Prostate gland (tissue), 2 donors: ENCODE results near the gene MTERF2. TPM values are rescaled to one million over a fixed set of nuclear protein-coding genes. Genes with fewer than 3 reads are reported as not detected.

Experiments
- DNase-seq: peaks from one replicate; pipeline ENCODE4 v3.0.0-alpha.2; 2019; ENCODE audit warnings: low spot score
- H3K27ac ChIP-seq, 2 donors: fragments of 200-600 bp; sonication (generic); 2 replicates each; pipeline ENCODE4 v1.5.1; 2017 to 2019
- H3K27me3 ChIP-seq: fragments of 200-600 bp; sonication (generic); replicated peaks from 2 replicates; pipeline ENCODE4 v1.5.1; 2019; ENCODE audit not compliant: insufficient read depth
- H3K36me3 ChIP-seq, 2 donors: fragments of 200-600 bp; sonication (generic); 1 replicate in 1 of 2; 2 replicates in 1 of 2; pipeline versions ENCODE4 v1.5.1 to v1.8.1; 2017 to 2019
- H3K4me1 ChIP-seq: fragments of 200-600 bp; sonication (generic); replicated peaks from 2 replicates; pipeline ENCODE4 v1.5.1; 2019
- H3K4me3 ChIP-seq, 2 donors: fragments of 200-600 bp; sonication (generic); 2 replicates each; pipeline ENCODE4 v1.5.1; 2017 to 2019
- H3K9me3 ChIP-seq: fragments of 200-600 bp; sonication (generic); 2 replicates; pipeline ENCODE4 v1.5.1; 2017
- CTCF ChIP-seq, 4 experiments: fragments of 200-600 bp in 2 of 4; fragments of 450-650 bp in 2 of 4; sonication (generic) in 2 of 4; IDR thresholded peaks; 1 replicate in 3 of 4; 2 replicates in 1 of 4; pipeline ENCODE4 v1.5.1; 2016 to 2019; ENCODE audit warnings: antibody characterized with exemption in 4 of 4, mild to moderate bottlenecking in 2 of 4, moderate library complexity in 2 of 4
- POLR2A ChIP-seq: fragments of 450-650 bp; IDR thresholded peaks from one replicate; pipeline ENCODE4 v1.6.1; 2016; ENCODE audit warnings: antibody characterized with exemption, mild to moderate bottlenecking
- POLR2AphosphoS5 ChIP-seq: sonication (generic); formaldehyde crosslinking; IDR thresholded peaks from one replicate; pipeline ENCODE4 v1.6.1; 2017; ENCODE audit warnings: antibody characterized with exemption
- WGBS: methylation state at CpG from one replicate; pipeline ENCODE4 v1.1.5; 2018; 5-methylcytosine and 5-hydroxymethylcytosine counted together
- intact Hi-C: fragments of 100-400 bp; cut with DNase I; formaldehyde crosslinking; loops from one replicate; pipeline ENCODE4 v1.14.2; 2022
- total RNA-seq, 2 donors: library from RNA; depleted of rRNA; stranded (reverse); fragments of >200 nt; gene quantifications; one replicate each; pipeline ENCODE4 v1.1.0, GENCODE V29; 2016

MTERF2 gene
- 10 to 100 TPM; 11.3 to 18.1 TPM for total RNA-seq

- Histone ChIP-seq H3K4me1 (peaks cover 5% of the 10 kb centered on the region), H3K27ac (peak within 1 kb of the TSS; percentile 86 to 87), H3K9me3 (no peaks in the 10 kb centered on the region), H3K36me3 (no peaks in the 10 kb centered on the region), H3K4me3 (peak within 1 kb of the TSS; percentile 55 to 60), H3K27me3 (no peaks in the 10 kb centered on the region)
- WGBS = under 1% methylated on average over 48 of the region's 50 CpGs
- TF ChIP-seq POLR2AphosphoS5 (peak; percentile 89), POLR2A (peak; percentile 80), CTCF (IDR thresholded peaks at IDR 0.05) (peak in 1 of 4 experiments; percentile 13)
- peak; percentile 92 for DNase-seq
- intact Hi-C loops = loop anchor here (1.0 to 2.0 kb wide), 2 partner anchors 30 to 106 kb away; partner anchors contain the start of gene CRY1
Observed at GRCh38 chr12:106986625-106987389, at the start of gene MTERF2. MTERF2 (minus strand) TSS chr12:106987146; CDS start chr12:106978714, 8,432 bp downstream.

GRCh38 chr12:107035733-107036132 lies 48.8 kb upstream of the MTERF2 start:
- intact Hi-C loops = no loop called here
- Histone ChIP-seq H3K4me1 (no peaks in the 10 kb centered on the region), H3K27me3 (no peaks in the 10 kb centered on the region), H3K36me3 (no peaks in the 10 kb centered on the region), H3K4me3 (no peak overlapping the region), H3K9me3 (no peaks in the 10 kb centered on the region), H3K27ac (no peak overlapping the region)
- DNase-seq = no peak
- WGBS = 98% methylated on average over 2 of the region's 2 CpGs
- no peak for TF ChIP-seq POLR2A
- no peak for TF ChIP-seq CTCF (IDR thresholded peaks at IDR 0.05)
- no peak for TF ChIP-seq POLR2AphosphoS5

GRCh38 chr12:107033758-107034739 lies 47.1 kb upstream of the MTERF2 start:
- intact Hi-C loops = no loop called here
- no peak for DNase-seq
- no peaks in the 10 kb centered on the region for H3K4me1 ChIP-seq
- H3K27me3 ChIP-seq = no peaks in the 10 kb centered on the region
- TF ChIP-seq CTCF (IDR thresholded peaks at IDR 0.05) (no peak), POLR2A (no peak), POLR2AphosphoS5 (no peak)
- 87% methylated on average over 9 of the region's 9 CpGs for WGBS
- H3K4me3 ChIP-seq = no peak overlapping the region
- no peaks in the 10 kb centered on the region for H3K9me3 ChIP-seq
- no peak overlapping the region for H3K27ac ChIP-seq
- H3K36me3 ChIP-seq = no peaks in the 10 kb centered on the region

- Histone ChIP-seq H3K4me3 (no peak overlapping the region), H3K27me3 (no peaks in the 10 kb centered on the region)
- DNase-seq = no peak
Observed at GRCh38 chr12:107032266-107032665, 45.3 kb upstream of the MTERF2 start.

More at GRCh38 chr12:107032266-107032665, 45.3 kb upstream of the MTERF2 start:
- Histone ChIP-seq H3K9me3 (no peaks in the 10 kb centered on the region), H3K27ac (no peak overlapping the region), H3K4me1 (peaks cover 5% of the 10 kb centered on the region), H3K36me3 (no peaks in the 10 kb centered on the region)
- TF ChIP-seq POLR2AphosphoS5 (no peak), POLR2A (no peak), CTCF (IDR thresholded peaks at IDR 0.05) (no peak)
- intact Hi-C loops = no loop called here
- WGBS = 89% methylated on average over 7 of the region's 7 CpGs
